GM20000 (cell line): ENCODE data around the gene CDK11A.
"Not testable (repeated sequence)": the region's sequence is repeated elsewhere in the genome, so short reads cannot be mapped to it uniquely, and the experiment has no call there.

Experiments used
- DNase-seq: peaks from one replicate; pipeline ENCODE4 v3.0.0; 2012; ENCODE audit warnings: low spot score
- CTCF ChIP-seq: IDR thresholded peaks from 2 replicates; pipeline ENCODE4 v1.5.1; 2012; ENCODE audit warnings: mild to moderate bottlenecking, control low read depth; ENCODE audit errors: extremely low read depth, missing control alignments

Gene CDK11A

GRCh38 chr1:1752636-1753606, 28.8 kb upstream of the CDK11A start:
- DNase-seq = no peak

GRCh38 chr1:1752190-1752589, 28.0 kb upstream of the CDK11A start:
- TF ChIP-seq CTCF = no peak
- no peak for DNase-seq

More at GRCh38 chr1:1752636-1753606, 28.8 kb upstream of the CDK11A start:
- TF ChIP-seq CTCF = no peak

GRCh38 chr1:1749941-1750340, 25.8 kb upstream of the CDK11A start:
- not testable (repeated sequence) for DNase-seq

- TF ChIP-seq CTCF = no peak
- DNase-seq = peak; percentile 21
Measured at GRCh38 chr1:1748686-1749321, 24.6 kb upstream of the CDK11A start.

GRCh38 chr1:1746566-1746909, 22.4 kb upstream of the CDK11A start:
- not testable (repeated sequence) for DNase-seq

- not testable (repeated sequence) for DNase-seq
Measured at GRCh38 chr1:1745651-1746565, 21.8 kb upstream of the CDK11A start.

GRCh38 chr1:1742529-1742928, 18.4 kb upstream of the CDK11A start:
- not testable (repeated sequence) for DNase-seq

- DNase-seq = not testable (repeated sequence)
Measured at GRCh38 chr1:1741013-1741412, 16.9 kb upstream of the CDK11A start.

- not testable (repeated sequence) for DNase-seq
Measured at GRCh38 chr1:1738799-1739337, 14.7 kb upstream of the CDK11A start.

- not testable (repeated sequence) for DNase-seq
Measured at GRCh38 chr1:1737675-1738590, 13.8 kb upstream of the CDK11A start.
